GM23338 (cell line): Measurements from ENCODE around the gene CHI3L1.

Source experiments
- EZH2 ChIP-seq: fragments of 200-600 bp; sonication (generic); IDR thresholded peaks from one replicate; pipeline ENCODE4 v1.8.0; 2017; ENCODE audit warnings: antibody characterized with exemption, mild to moderate bottlenecking, low read depth; ENCODE audit not compliant: unreplicated experiment
- EZH2phosphoT487 ChIP-seq: fragments of 200-600 bp; sonication (generic); IDR thresholded peaks from one replicate; pipeline ENCODE4 v1.8.1; 2018; ENCODE audit warnings: antibody characterized with exemption; ENCODE audit not compliant: unreplicated experiment
- JUNB ChIP-seq: IDR thresholded peaks from one replicate; pipeline ENCODE4 v1.6.1; 2016; ENCODE audit warnings: antibody characterized with exemption; ENCODE audit not compliant: unreplicated experiment
- POLR2AphosphoS5 ChIP-seq: IDR thresholded peaks from 2 replicates; pipeline ENCODE4 v1.6.1; 2016; ENCODE audit warnings: antibody characterized with exemption, low read depth
- STAT1 ChIP-seq: IDR thresholded peaks from one replicate; pipeline ENCODE4 v1.6.1; 2016; ENCODE audit warnings: antibody characterized with exemption; ENCODE audit not compliant: unreplicated experiment
- TF ChIP-seq, protein P1 (sequence below), 2 experiments: fragments of 200-600 bp in 1 of 2; sonication (generic) in 1 of 2; conservative IDR thresholded peaks; 2 replicates each; pipeline versions ENCODE4 v1.5.1 to v1.6.1; 2016 to 2017; ENCODE audit warnings: antibody characterized with exemption in 2 of 2, low read depth in 2 of 2, mild to moderate bottlenecking in 2 of 2, moderate library complexity in 1 of 2
- TF ChIP-seq, protein P2 (sequence below): fragments of 250-450 bp; sonication (Bioruptor Pico); IDR thresholded peaks from 2 replicates; pipeline ENCODE4 v1.5.0; 2020; ENCODE audit warnings: mild to moderate bottlenecking, moderate library complexity
- TF ChIP-seq, protein P3 (sequence below): IDR thresholded peaks from one replicate; pipeline ENCODE4 v1.6.1; 2018; ENCODE audit warnings: antibody characterized with exemption; ENCODE audit not compliant: unreplicated experiment

DNA sequence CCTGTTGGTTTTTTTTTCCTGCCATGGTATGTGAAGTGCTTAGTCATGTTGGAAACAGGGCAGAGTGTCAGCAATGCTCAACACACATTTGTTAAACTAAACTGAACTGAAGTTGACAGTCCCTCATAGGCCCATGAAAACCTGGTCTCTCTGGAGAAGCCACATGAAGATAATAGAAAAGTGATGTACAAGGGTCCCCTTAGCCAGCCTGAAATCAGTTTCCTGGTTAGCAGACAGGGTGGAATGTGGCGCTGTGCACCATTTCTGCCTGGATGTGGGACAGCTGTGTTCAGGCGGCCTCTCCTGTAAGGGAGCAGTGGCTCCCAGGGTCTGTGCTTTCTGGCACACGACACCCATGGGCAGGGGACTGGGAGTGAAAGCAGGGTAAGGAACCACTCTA, 9.9 kb upstream of the CHI3L1 start:
- TF ChIP-seq POLR2AphosphoS5 = no peak
- no peak for TF ChIP-seq EZH2
- TF ChIP-seq, protein P1, sequence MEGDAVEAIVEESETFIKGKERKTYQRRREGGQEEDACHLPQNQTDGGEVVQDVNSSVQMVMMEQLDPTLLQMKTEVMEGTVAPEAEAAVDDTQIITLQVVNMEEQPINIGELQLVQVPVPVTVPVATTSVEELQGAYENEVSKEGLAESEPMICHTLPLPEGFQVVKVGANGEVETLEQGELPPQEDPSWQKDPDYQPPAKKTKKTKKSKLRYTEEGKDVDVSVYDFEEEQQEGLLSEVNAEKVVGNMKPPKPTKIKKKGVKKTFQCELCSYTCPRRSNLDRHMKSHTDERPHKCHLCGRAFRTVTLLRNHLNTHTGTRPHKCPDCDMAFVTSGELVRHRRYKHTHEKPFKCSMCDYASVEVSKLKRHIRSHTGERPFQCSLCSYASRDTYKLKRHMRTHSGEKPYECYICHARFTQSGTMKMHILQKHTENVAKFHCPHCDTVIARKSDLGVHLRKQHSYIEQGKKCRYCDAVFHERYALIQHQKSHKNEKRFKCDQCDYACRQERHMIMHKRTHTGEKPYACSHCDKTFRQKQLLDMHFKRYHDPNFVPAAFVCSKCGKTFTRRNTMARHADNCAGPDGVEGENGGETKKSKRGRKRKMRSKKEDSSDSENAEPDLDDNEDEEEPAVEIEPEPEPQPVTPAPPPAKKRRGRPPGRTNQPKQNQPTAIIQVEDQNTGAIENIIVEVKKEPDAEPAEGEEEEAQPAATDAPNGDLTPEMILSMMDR (conservative IDR thresholded peaks at IDR 0.05; ENCODE audit: low read depth in 2 of 2) = peak; percentile 44 to 54
- TF ChIP-seq JUNB = no peak
- TF ChIP-seq, protein P2, sequence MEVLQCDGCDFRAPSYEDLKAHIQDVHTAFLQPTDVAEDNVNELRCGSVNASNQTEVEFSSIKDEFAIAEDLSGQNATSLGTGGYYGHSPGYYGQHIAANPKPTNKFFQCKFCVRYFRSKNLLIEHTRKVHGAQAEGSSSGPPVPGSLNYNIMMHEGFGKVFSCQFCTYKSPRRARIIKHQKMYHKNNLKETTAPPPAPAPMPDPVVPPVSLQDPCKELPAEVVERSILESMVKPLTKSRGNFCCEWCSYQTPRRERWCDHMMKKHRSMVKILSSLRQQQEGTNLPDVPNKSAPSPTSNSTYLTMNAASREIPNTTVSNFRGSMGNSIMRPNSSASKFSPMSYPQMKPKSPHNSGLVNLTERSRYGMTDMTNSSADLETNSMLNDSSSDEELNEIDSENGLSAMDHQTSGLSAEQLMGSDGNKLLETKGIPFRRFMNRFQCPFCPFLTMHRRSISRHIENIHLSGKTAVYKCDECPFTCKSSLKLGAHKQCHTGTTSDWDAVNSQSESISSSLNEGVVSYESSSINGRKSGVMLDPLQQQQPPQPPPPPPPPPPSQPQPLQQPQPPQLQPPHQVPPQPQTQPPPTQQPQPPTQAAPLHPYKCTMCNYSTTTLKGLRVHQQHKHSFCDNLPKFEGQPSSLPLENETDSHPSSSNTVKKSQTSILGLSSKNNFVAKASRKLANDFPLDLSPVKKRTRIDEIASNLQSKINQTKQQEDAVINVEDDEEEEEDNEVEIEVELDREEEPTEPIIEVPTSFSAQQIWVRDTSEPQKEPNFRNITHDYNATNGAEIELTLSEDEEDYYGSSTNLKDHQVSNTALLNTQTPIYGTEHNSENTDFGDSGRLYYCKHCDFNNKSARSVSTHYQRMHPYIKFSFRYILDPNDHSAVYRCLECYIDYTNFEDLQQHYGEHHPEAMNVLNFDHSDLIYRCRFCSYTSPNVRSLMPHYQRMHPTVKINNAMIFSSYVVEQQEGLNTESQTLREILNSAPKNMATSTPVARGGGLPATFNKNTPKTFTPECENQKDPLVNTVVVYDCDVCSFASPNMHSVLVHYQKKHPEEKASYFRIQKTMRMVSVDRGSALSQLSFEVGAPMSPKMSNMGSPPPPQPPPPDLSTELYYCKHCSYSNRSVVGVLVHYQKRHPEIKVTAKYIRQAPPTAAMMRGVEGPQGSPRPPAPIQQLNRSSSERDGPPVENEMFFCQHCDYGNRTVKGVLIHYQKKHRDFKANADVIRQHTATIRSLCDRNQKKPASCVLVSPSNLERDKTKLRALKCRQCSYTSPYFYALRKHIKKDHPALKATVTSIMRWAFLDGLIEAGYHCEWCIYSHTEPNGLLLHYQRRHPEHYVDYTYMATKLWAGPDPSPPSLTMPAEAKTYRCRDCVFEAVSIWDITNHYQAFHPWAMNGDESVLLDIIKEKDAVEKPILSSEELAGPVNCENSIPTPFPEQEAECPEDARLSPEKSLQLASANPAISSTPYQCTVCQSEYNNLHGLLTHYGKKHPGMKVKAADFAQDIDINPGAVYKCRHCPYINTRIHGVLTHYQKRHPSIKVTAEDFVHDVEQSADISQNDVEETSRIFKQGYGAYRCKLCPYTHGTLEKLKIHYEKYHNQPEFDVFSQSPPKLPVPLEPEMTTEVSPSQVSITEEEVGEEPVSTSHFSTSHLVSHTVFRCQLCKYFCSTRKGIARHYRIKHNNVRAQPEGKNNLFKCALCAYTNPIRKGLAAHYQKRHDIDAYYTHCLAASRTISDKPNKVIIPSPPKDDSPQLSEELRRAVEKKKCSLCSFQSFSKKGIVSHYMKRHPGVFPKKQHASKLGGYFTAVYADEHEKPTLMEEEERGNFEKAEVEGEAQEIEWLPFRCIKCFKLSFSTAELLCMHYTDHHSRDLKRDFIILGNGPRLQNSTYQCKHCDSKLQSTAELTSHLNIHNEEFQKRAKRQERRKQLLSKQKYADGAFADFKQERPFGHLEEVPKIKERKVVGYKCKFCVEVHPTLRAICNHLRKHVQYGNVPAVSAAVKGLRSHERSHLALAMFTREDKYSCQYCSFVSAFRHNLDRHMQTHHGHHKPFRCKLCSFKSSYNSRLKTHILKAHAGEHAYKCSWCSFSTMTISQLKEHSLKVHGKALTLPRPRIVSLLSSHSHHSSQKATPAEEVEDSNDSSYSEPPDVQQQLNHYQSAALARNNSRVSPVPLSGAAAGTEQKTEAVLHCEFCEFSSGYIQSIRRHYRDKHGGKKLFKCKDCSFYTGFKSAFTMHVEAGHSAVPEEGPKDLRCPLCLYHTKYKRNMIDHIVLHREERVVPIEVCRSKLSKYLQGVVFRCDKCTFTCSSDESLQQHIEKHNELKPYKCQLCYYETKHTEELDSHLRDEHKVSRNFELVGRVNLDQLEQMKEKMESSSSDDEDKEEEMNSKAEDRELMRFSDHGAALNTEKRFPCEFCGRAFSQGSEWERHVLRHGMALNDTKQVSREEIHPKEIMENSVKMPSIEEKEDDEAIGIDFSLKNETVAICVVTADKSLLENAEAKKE = no peak
- no peak for TF ChIP-seq EZH2phosphoT487
- TF ChIP-seq, protein P3, sequence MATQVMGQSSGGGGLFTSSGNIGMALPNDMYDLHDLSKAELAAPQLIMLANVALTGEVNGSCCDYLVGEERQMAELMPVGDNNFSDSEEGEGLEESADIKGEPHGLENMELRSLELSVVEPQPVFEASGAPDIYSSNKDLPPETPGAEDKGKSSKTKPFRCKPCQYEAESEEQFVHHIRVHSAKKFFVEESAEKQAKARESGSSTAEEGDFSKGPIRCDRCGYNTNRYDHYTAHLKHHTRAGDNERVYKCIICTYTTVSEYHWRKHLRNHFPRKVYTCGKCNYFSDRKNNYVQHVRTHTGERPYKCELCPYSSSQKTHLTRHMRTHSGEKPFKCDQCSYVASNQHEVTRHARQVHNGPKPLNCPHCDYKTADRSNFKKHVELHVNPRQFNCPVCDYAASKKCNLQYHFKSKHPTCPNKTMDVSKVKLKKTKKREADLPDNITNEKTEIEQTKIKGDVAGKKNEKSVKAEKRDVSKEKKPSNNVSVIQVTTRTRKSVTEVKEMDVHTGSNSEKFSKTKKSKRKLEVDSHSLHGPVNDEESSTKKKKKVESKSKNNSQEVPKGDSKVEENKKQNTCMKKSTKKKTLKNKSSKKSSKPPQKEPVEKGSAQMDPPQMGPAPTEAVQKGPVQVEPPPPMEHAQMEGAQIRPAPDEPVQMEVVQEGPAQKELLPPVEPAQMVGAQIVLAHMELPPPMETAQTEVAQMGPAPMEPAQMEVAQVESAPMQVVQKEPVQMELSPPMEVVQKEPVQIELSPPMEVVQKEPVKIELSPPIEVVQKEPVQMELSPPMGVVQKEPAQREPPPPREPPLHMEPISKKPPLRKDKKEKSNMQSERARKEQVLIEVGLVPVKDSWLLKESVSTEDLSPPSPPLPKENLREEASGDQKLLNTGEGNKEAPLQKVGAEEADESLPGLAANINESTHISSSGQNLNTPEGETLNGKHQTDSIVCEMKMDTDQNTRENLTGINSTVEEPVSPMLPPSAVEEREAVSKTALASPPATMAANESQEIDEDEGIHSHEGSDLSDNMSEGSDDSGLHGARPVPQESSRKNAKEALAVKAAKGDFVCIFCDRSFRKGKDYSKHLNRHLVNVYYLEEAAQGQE = no peak
- no peak for TF ChIP-seq STAT1
